AG10803 (cell line): ENCODE data around the gene COL15A1.

Experiments
- DNase-seq: peaks from one replicate; pipeline ENCODE4 v3.0.0; 2010; ENCODE audit warnings: low read depth
- H3K4me3 ChIP-seq: 2 replicates; pipeline ENCODE4 v1.5.1; 2011; ENCODE audit warnings: mild to moderate bottlenecking, low read length, control low read depth
- CTCF ChIP-seq: conservative IDR thresholded peaks from 2 replicates; pipeline ENCODE4 v1.5.1; 2011; ENCODE audit warnings: mild to moderate bottlenecking, low read length, control low read depth, inconsistent platforms

The COL15A1 gene

GRCh38 chr9:99106044-99106375, 162.3 kb downstream of the COL15A1 start:
- TF ChIP-seq CTCF, result no peak
- no peak for DNase-seq

GRCh38 chr9:99107421-99107820, 163.7 kb downstream of the COL15A1 start:
- no peak for DNase-seq

More at GRCh38 chr9:99106044-99106375, 162.3 kb downstream of the COL15A1 start:
- peak overlapping the region; percentile 84 for H3K4me3 ChIP-seq

GRCh38 chr9:99108131-99108530, 164.4 kb downstream of the COL15A1 start:
- no peak overlapping the region for H3K4me3 ChIP-seq
- no peak for TF ChIP-seq CTCF
- DNase-seq, result peak; percentile 42

More at GRCh38 chr9:99107421-99107820, 163.7 kb downstream of the COL15A1 start:
- peak overlapping the region; percentile 84 for H3K4me3 ChIP-seq
- TF ChIP-seq CTCF, result no peak

DNA sequence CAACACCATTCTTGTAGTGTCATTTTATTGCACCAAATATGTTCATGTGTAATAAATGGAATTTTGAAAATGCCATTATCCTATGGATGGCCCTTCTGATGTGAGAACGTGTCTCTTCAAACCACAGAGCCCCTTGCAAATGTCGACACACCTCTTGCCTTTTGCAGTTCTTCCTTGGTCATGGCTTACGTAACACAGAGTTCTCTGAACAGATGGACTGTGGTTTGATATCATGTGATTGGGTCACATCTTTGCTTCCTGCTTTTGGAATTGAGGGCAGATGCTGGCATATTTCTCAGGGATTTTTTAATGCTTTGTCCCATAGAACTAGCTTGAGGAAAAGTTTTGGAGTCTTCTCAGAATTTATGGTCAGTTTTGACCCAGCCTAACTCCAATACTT, 165.8 kb downstream of the COL15A1 start:
- DNase-seq, result peak; percentile 96
- TF ChIP-seq CTCF, result no peak

GRCh38 chr9:99112750-99113413, 169.2 kb downstream of the COL15A1 start:
- no peak for TF ChIP-seq CTCF
- H3K4me3 ChIP-seq, result no peak overlapping the region
- no peak for DNase-seq

More for the DNA sequence above, 165.8 kb downstream of the COL15A1 start:
- no peak overlapping the region for H3K4me3 ChIP-seq

DNA sequence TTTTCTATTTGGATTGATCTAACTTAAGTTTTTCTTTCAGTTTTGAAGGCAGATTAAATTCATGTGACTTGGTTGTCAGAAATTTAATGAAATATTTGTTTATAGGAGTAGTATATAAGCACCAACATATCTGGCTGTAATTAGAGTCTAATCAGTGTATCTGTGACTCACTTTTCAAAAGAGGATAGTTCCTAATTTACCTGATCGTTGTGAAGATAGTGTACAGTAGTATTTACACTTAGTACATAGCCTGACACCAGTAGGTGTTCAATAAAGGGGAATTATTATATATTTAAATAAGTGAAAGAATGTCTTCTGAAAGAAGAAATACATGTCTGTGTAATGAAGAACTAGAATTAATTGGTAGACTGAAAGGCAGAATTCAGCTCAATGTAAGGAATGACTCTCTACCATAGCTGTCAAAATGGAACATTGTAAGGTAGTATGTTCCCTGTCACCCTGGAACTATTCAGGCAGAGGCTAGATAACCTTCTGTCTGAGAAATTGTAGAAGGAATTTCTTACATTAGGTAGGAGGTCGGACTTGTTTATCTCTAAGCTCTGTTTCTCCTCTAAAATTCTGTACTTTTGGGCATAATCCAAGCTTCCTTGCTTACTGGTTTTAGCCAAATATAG, 169.8 kb downstream of the COL15A1 start:
- no peak for TF ChIP-seq CTCF
- DNase-seq, result no peak

GRCh38 chr9:99114049-99114440, 170.3 kb downstream of the COL15A1 start:
- DNase-seq, result no peak
- no peak overlapping the region for H3K4me3 ChIP-seq
- no peak for TF ChIP-seq CTCF

More for the DNA sequence above, 169.8 kb downstream of the COL15A1 start:
- no peak overlapping the region for H3K4me3 ChIP-seq
